Neural progenitor cell (in vitro differentiated cells): ENCODE data around the gene HAPSTR1.

Experiments
- CTCF ChIP-seq: fragments of 200-600 bp; sonication (generic); IDR thresholded peaks from 2 replicates; pipeline ENCODE4 v1.5.1; 2017; ENCODE audit warnings: antibody characterized with exemption, mild to moderate bottlenecking
- EZH2 ChIP-seq: fragments of 200-600 bp; sonication (generic); IDR thresholded peaks from 2 replicates; pipeline ENCODE4 v1.6.1; 2017; ENCODE audit warnings: antibody characterized with exemption, mild to moderate bottlenecking, moderate library complexity
- EZH2phosphoT487 ChIP-seq: fragments of 200-600 bp; sonication (generic); IDR thresholded peaks from 2 replicates; pipeline ENCODE4 v1.6.1; 2017; ENCODE audit warnings: antibody characterized with exemption

- TF ChIP-seq CTCF (no peak), EZH2phosphoT487 (no peak), EZH2 (no peak)
Observed at GRCh38 chr16:9058211-9058610, 33.2 kb upstream of the HAPSTR1 start.
